Measurements from ENCODE around the gene CPD. TPM values are rescaled to one million over a fixed set of nuclear protein-coding genes. Genes with fewer than 3 reads are reported as not detected.
"Not testable (repeated sequence)": the region's sequence is repeated elsewhere in the genome, so short reads cannot be mapped to it uniquely, and the experiment has no call there.

CPD gene
- total RNA-seq, 1 experiment from 2014 or later, result 26.9 TPM

GRCh38 chr17:30382345-30382744, 3.6 kb downstream of the CPD start:
- DNase-seq (ENCODE audit: low spot score), result no peak

DNA sequence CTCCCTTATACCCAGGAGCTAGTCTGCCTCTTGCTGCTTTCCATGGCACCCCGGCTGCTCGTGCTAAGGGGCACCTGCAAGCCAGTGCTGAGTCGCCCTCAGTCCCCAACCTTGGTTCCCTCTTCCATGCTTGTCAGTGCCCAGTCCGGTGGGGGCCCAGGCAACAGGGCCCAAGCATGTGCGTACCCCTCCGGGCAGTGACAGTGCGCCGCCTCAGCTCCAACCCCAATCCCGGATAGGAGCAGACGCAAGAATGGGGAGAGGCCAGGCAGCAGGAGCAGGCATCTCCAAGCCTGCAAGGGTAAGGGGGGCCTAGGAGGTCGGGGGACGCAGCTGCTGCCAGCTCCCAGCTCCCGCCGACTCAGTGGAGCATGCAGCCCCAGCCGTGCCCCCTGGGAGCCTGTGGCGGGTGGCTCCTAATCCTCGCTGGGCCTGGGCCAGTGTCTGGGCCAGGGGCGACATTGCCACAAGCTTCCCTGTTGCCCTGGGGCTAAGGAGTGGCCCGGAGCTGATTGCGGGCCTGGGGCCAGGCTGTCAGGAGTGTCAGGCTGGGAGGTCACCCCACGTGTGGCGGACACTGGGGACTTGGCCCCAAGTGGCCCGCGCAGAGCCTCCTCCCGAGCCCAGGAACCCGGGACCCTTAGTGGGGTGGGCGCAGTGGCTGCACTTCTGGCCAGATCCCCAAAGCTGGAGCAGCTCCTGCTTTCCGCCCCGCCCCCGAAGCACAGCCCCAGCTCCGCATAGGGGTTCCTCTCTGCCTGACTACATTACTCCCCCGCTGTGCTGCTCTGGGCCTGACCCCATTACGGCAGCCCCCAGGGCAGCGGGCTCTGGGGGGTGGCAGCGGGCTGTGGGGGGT, 9.8 kb downstream of the CPD start:
- no peak for DNase-seq (ENCODE audit: low spot score)

DNA sequence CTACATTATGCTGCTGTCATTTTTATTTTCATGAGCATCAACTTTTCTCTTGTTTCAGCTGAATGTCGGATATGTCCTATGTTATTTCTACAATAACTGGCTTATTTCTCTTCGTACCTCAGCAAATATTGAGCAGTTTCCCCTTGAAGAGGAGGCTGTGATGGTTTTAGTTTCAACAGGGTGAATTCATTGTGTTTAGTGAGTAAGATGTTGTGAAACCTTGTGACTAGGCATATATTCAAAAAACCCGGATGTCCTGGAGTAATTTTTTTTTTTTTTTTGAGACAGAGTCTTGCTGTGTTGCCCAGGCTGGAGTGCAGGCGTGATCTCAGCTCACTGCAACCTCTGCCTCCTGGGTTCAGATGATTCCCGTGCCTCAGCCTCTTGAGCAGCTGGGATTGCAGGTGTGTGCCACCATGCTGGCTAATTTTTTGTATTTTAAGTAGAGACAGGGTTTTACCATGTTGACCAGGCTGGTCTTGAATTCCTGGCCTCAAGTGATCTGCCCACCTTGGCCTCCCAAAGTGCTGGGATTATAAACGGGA, 11.1 kb downstream of the CPD start:
- no peak for DNase-seq (ENCODE audit: low spot score)

- no peak for DNase-seq (ENCODE audit: low spot score)
Measured at GRCh38 chr17:30391534-30391933, 12.8 kb downstream of the CPD start.

DNA sequence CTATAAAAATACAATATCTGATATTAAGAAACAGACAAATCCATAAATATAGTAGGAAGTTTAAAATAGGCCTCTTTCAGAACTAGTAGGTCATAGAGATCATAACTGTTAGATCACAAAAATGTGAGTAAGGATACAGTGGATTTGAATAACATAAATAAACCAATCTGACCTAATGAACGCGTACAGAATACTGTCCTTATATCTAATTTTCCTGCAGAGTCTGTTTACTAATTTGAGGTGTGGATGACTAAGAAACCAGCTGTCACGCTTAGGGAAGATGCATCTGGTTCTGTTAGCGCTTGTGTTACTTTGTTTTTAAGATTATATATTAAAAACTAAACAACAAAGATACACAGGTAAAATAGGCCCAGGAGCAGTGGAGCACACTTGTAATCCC, 14.8 kb downstream of the CPD start:
- DNase-seq (ENCODE audit: low spot score), result no peak

GRCh38 chr17:30393911-30394867, 15.5 kb downstream of the CPD start:
- DNase-seq (ENCODE audit: low spot score), result no peak

GRCh38 chr17:30395398-30396022, 16.8 kb downstream of the CPD start:
- no peak for DNase-seq (ENCODE audit: low spot score)

GRCh38 chr17:30396129-30396528, 17.4 kb downstream of the CPD start:
- DNase-seq (ENCODE audit: low spot score), result peak; percentile 11

DNA sequence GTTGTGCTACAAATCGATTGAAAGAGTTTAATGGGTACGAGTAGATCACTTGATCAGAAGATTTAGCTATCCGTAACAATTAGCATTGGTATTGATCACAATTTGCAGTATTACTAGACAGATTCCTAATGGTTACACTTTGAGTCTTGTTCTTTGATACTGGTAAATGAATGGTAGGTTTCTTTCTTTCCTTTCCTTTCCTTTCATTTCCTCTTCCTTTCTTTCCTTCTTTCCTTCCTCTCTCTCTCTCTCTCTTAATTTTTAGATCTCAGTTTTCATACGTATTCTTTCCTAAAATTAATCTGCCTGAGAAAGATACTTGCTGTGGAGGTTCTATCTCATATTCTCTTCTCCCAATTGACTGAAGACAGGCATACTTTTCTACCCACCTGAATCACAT, 17.9 kb downstream of the CPD start:
- no peak for DNase-seq (ENCODE audit: low spot score)

GRCh38 chr17:30398328-30399041, 19.8 kb downstream of the CPD start:
- DNase-seq (ENCODE audit: low spot score), result no peak

DNA sequence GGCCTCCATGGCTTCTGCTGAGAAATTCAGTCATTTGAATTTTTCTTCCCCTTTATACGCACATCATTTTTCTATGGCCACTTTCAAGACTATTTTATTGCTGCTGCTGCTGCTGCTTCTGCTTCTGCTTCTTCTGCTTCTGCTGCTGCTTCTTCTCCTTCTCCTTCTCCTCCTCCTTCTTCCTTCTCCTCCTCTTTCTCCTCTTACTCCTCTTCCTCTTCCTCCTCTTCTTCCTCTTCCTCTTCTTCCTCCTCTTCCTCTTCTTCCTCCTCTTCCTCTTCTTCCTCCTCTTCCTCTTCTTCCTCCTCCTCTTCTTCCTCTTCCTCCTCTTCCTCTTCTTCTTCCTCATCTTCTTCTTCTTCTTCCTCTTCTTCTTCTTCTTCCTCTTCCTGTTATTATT, 22.4 kb downstream of the CPD start:
- no peak for DNase-seq (ENCODE audit: low spot score)

GRCh38 chr17:30405161-30405560, 26.4 kb downstream of the CPD start:
- no peak for DNase-seq (ENCODE audit: low spot score)

- not testable (repeated sequence) for DNase-seq (ENCODE audit: low spot score)
Measured at GRCh38 chr17:30410627-30411026, 31.9 kb downstream of the CPD start.

GRCh38 chr17:30412008-30412496, 33.3 kb downstream of the CPD start:
- DNase-seq (ENCODE audit: low spot score), result not testable (repeated sequence)

- no peak for DNase-seq (ENCODE audit: low spot score)
Measured at GRCh38 chr17:30413109-30413508, 34.4 kb downstream of the CPD start.

DNA sequence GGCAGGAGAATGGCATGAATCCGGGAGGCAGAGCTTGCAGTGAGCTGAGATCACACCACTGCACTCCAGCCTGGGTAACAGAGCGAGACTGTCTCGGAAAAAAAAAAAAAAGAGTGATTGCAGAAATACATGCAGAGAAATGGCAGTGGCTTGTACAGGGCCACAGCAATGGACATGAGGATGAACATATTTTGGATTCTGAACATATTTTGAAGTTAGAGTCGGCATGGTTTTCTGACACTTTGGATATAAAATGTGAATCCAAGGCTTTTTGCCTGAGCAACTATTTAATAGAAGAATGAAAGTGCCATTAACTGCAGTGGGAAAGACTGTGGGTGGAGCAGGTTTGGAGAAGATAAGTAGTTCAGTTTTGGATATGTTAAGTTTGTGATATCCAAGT, 35.8 kb downstream of the CPD start:
- no peak for DNase-seq (ENCODE audit: low spot score)

GRCh38 chr17:30415491-30415890, 36.8 kb downstream of the CPD start:
- DNase-seq (ENCODE audit: low spot score), result no peak

GRCh38 chr17:30418070-30418469, 39.3 kb downstream of the CPD start:
- DNase-seq (ENCODE audit: low spot score), result not testable (repeated sequence)

- DNase-seq (ENCODE audit: low spot score), result no peak
Measured at GRCh38 chr17:30421592-30421991, 42.9 kb downstream of the CPD start.

GRCh38 chr17:30422171-30422570, 43.4 kb downstream of the CPD start:
- no peak for DNase-seq (ENCODE audit: low spot score)

DNA sequence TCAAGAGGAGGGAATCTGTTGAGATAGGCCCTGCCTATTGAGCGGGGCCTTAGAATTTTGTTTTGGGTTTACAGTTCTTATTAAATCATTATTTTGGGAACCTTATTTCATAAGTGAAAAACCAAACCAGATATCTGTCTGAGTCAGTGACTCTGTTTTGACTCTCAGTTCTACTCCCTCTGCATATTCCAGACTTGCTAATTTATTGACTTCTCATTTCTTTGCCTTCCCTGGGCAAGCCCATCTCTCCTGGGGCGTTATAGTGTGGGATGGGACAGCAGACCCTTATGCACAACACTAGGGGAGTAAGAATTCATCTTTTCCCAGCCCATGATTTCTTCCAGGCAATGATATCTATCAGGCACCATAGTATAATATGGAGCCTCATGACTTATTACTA, 45.7 kb downstream of the CPD start:
- DNase-seq (ENCODE audit: low spot score), result no peak

Data from HT-29 (cell line).